GM23338 (cell line): Measurements from ENCODE around the gene RNF112. TPM values are rescaled to one million over a fixed set of nuclear protein-coding genes. Genes with fewer than 3 reads are reported as not detected.

Source experiments
- ATAC-seq: fragments of 200-7000 bp; cut with Tn5 transposase; 3 replicates; pipeline ENCODE4 v1.9.1; 2020
- DNase-seq: peaks from one replicate; pipeline ENCODE4 v3.0.0-alpha.2; 2015; ENCODE audit warnings: low spot score
- H2AFZ ChIP-seq: fragments of 200-600 bp; sonication (generic); 2 replicates; pipeline ENCODE4 v1.8.0; 2016; ENCODE audit warnings: antibody characterized with exemption, mild to moderate bottlenecking, moderate library complexity
- H3F3A ChIP-seq: fragments of 200-600 bp; sonication (generic); replicated peaks from 2 replicates; pipeline ENCODE4 v1.8.0; 2017; ENCODE audit warnings: antibody characterized with exemption, mixed run types, low read depth
- H3K27ac ChIP-seq: fragments of 200-600 bp; sonication (generic); 2 replicates; pipeline ENCODE4 v1.6.1; 2016; ENCODE audit warnings: low read depth
- H3K27me3 ChIP-seq: fragments of 200-600 bp; sonication (generic); 2 replicates; pipeline ENCODE4 v1.8.0; 2016; ENCODE audit warnings: mild to moderate bottlenecking, mixed run types, moderate library complexity; ENCODE audit not compliant: insufficient read depth
- H3K36me3 ChIP-seq: fragments of 200-600 bp; sonication (generic); 2 replicates; pipeline ENCODE4 v1.8.0; 2016; ENCODE audit warnings: mild to moderate bottlenecking; ENCODE audit not compliant: insufficient read depth
- H3K4me1 ChIP-seq: fragments of 200-600 bp; sonication (generic); 2 replicates; pipeline ENCODE4 v1.8.0; 2016; ENCODE audit warnings: mild to moderate bottlenecking, moderate library complexity; ENCODE audit not compliant: insufficient read depth
- H3K4me2 ChIP-seq: fragments of 200-600 bp; sonication (generic); 2 replicates; pipeline ENCODE4 v1.7.1; 2017; ENCODE audit warnings: mixed run types
- H3K4me3 ChIP-seq: fragments of 200-600 bp; sonication (generic); 2 replicates; pipeline ENCODE4 v1.6.1; 2016; ENCODE audit warnings: mixed run types
- H3K79me2 ChIP-seq: fragments of 200-600 bp; sonication (generic); replicated peaks from 2 replicates; pipeline ENCODE4 v1.8.0; 2017; ENCODE audit warnings: mild to moderate bottlenecking; ENCODE audit not compliant: insufficient read depth
- H3K9me2 ChIP-seq: fragments of 200-600 bp; sonication (generic); 2 replicates; pipeline ENCODE4 v1.8.0; 2017; ENCODE audit not compliant: insufficient read depth
- H4K20me1 ChIP-seq: fragments of 200-600 bp; sonication (generic); replicated peaks from 2 replicates; pipeline ENCODE4 v1.8.0; 2017; ENCODE audit warnings: mild to moderate bottlenecking; ENCODE audit not compliant: insufficient read depth
- H3K27ac Mint-ChIP-seq: 2 replicates; pipeline ENCODE4 v1.8.0; 2020; ENCODE audit warnings: inconsistent platforms, mild to moderate bottlenecking, moderate library complexity, mixed read lengths
- H3K27me3 Mint-ChIP-seq: 3 replicates; pipeline ENCODE4 v1.8.0; 2022; ENCODE audit warnings: low read depth, mild to moderate bottlenecking, moderate library complexity, mixed read lengths, inconsistent platforms; ENCODE audit not compliant: insufficient read depth, poor library complexity
- H3K36me3 Mint-ChIP-seq: 3 replicates; pipeline ENCODE4 v1.8.0; 2021; ENCODE audit warnings: low read depth, mild to moderate bottlenecking, inconsistent platforms, moderate library complexity, mixed read lengths
- H3K4me1 Mint-ChIP-seq: 3 replicates; pipeline ENCODE4 v1.8.0; 2020; ENCODE audit warnings: mild to moderate bottlenecking, inconsistent platforms, mixed read lengths
- H3K4me3 Mint-ChIP-seq: 3 replicates; pipeline ENCODE4 v1.8.0; 2021; ENCODE audit warnings: moderate library complexity, mild to moderate bottlenecking, inconsistent platforms, mixed read lengths
- H3K9me3 Mint-ChIP-seq: 3 replicates; pipeline ENCODE4 v1.8.0; 2020; ENCODE audit warnings: moderate library complexity, mild to moderate bottlenecking, inconsistent platforms, mixed read lengths
- CREB1 ChIP-seq: fragments of 250-450 bp; sonication (Bioruptor Pico); IDR thresholded peaks from 2 replicates; pipeline ENCODE4 v1.5.0; 2020; ENCODE audit warnings: low read depth, mild to moderate bottlenecking, moderate library complexity
- CTCF ChIP-seq, 2 experiments: fragments of 200-600 bp in 1 of 2; sonication (generic) in 1 of 2; conservative IDR thresholded peaks; 2 replicates each; pipeline versions ENCODE4 v1.5.1 to v1.6.1; 2016 to 2017; ENCODE audit warnings: antibody characterized with exemption in 2 of 2, low read depth in 2 of 2, mild to moderate bottlenecking in 2 of 2, moderate library complexity in 1 of 2
- ETS1 ChIP-seq: IDR thresholded peaks from 2 replicates; pipeline ENCODE4 v1.6.1; 2016; ENCODE audit warnings: antibody characterized with exemption
- EZH2 ChIP-seq: fragments of 200-600 bp; sonication (generic); IDR thresholded peaks from one replicate; pipeline ENCODE4 v1.8.0; 2017; ENCODE audit warnings: antibody characterized with exemption, mild to moderate bottlenecking, low read depth; ENCODE audit not compliant: unreplicated experiment
- EZH2phosphoT487 ChIP-seq: fragments of 200-600 bp; sonication (generic); IDR thresholded peaks from one replicate; pipeline ENCODE4 v1.8.1; 2018; ENCODE audit warnings: antibody characterized with exemption; ENCODE audit not compliant: unreplicated experiment
- JUNB ChIP-seq: IDR thresholded peaks from one replicate; pipeline ENCODE4 v1.6.1; 2016; ENCODE audit warnings: antibody characterized with exemption; ENCODE audit not compliant: unreplicated experiment
- NANOG ChIP-seq: IDR thresholded peaks from 2 replicates; pipeline ENCODE4 v1.6.1; 2016; ENCODE audit warnings: antibody characterized with exemption, borderline replicate concordance
- POLR2AphosphoS5 ChIP-seq: IDR thresholded peaks from 2 replicates; pipeline ENCODE4 v1.6.1; 2016; ENCODE audit warnings: antibody characterized with exemption, low read depth
- STAT1 ChIP-seq: IDR thresholded peaks from one replicate; pipeline ENCODE4 v1.6.1; 2016; ENCODE audit warnings: antibody characterized with exemption; ENCODE audit not compliant: unreplicated experiment
- ZNF114 ChIP-seq: fragments of 250-450 bp; sonication (Bioruptor Pico); IDR thresholded peaks from 2 replicates; pipeline ENCODE4 v1.5.0; 2020; ENCODE audit warnings: mild to moderate bottlenecking, moderate library complexity
- ZNF331 ChIP-seq: fragments of 250-450 bp; sonication (Bioruptor Pico); IDR thresholded peaks from 2 replicates; pipeline ENCODE4 v1.5.0; 2020; ENCODE audit warnings: low read depth, mild to moderate bottlenecking, moderate library complexity
- polyA plus RNA-seq: library from polyadenylated mRNA; unstranded; fragments of >200 nt; fragmentation: Nextera tagmentation; extraction: Ambion mirVana; gene quantifications from 2 replicates; pipeline ENCODE4 v1.2.1, GENCODE V29; 2016
- total RNA-seq: library from RNA; depleted of rRNA; stranded (reverse); fragments of >200 nt; shearing (Covaris generic); gene quantifications from 2 replicates; pipeline ENCODE4 v1.2.3, GENCODE V29; 2014
- TF ChIP-seq, protein P1 (sequence below): IDR thresholded peaks from one replicate; pipeline ENCODE4 v1.6.1; 2018; ENCODE audit warnings: antibody characterized with exemption; ENCODE audit not compliant: unreplicated experiment
- TF ChIP-seq, protein P2 (sequence below): fragments of 250-450 bp; sonication (Bioruptor Pico); IDR thresholded peaks from 2 replicates; pipeline ENCODE4 v1.5.0; 2020; ENCODE audit warnings: mild to moderate bottlenecking, moderate library complexity

RNF112 gene
- total and polyA plus RNA-seq, 2 experiments from 2014 or later, result 0.42 to 4.1 TPM

- peaks cover 13% of the 10 kb centered on the region for H3K4me1 Mint-ChIP-seq
- Histone ChIP-seq H3K4me2 (peak within 1 kb of the TSS; percentile 94), H2AFZ (peak within 1 kb of the TSS; percentile 80), H4K20me1 (peaks cover 13% of the 10 kb centered on the region), H3F3A (peaks cover 11% of the 10 kb centered on the region; the same call in 1 of the 2 replicates), H3K79me2 (peaks cover 32% of the 10 kb centered on the region), H3K4me1 (peaks cover 4% of the 10 kb centered on the region), H3K27me3 (no peaks in the 10 kb centered on the region), H3K4me3 (peak within 1 kb of the TSS; percentile 75), H3K9me2 (no peaks in the 10 kb centered on the region), H3K27ac (peak within 1 kb of the TSS; percentile 98), H3K36me3 (peaks cover 10% of the 10 kb centered on the region)
- TF ChIP-seq ETS1, result no peak
- TF ChIP-seq, protein P1, sequence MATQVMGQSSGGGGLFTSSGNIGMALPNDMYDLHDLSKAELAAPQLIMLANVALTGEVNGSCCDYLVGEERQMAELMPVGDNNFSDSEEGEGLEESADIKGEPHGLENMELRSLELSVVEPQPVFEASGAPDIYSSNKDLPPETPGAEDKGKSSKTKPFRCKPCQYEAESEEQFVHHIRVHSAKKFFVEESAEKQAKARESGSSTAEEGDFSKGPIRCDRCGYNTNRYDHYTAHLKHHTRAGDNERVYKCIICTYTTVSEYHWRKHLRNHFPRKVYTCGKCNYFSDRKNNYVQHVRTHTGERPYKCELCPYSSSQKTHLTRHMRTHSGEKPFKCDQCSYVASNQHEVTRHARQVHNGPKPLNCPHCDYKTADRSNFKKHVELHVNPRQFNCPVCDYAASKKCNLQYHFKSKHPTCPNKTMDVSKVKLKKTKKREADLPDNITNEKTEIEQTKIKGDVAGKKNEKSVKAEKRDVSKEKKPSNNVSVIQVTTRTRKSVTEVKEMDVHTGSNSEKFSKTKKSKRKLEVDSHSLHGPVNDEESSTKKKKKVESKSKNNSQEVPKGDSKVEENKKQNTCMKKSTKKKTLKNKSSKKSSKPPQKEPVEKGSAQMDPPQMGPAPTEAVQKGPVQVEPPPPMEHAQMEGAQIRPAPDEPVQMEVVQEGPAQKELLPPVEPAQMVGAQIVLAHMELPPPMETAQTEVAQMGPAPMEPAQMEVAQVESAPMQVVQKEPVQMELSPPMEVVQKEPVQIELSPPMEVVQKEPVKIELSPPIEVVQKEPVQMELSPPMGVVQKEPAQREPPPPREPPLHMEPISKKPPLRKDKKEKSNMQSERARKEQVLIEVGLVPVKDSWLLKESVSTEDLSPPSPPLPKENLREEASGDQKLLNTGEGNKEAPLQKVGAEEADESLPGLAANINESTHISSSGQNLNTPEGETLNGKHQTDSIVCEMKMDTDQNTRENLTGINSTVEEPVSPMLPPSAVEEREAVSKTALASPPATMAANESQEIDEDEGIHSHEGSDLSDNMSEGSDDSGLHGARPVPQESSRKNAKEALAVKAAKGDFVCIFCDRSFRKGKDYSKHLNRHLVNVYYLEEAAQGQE, result no peak
- TF ChIP-seq EZH2phosphoT487, result no peak
- TF ChIP-seq JUNB, result no peak
- TF ChIP-seq, protein P2, sequence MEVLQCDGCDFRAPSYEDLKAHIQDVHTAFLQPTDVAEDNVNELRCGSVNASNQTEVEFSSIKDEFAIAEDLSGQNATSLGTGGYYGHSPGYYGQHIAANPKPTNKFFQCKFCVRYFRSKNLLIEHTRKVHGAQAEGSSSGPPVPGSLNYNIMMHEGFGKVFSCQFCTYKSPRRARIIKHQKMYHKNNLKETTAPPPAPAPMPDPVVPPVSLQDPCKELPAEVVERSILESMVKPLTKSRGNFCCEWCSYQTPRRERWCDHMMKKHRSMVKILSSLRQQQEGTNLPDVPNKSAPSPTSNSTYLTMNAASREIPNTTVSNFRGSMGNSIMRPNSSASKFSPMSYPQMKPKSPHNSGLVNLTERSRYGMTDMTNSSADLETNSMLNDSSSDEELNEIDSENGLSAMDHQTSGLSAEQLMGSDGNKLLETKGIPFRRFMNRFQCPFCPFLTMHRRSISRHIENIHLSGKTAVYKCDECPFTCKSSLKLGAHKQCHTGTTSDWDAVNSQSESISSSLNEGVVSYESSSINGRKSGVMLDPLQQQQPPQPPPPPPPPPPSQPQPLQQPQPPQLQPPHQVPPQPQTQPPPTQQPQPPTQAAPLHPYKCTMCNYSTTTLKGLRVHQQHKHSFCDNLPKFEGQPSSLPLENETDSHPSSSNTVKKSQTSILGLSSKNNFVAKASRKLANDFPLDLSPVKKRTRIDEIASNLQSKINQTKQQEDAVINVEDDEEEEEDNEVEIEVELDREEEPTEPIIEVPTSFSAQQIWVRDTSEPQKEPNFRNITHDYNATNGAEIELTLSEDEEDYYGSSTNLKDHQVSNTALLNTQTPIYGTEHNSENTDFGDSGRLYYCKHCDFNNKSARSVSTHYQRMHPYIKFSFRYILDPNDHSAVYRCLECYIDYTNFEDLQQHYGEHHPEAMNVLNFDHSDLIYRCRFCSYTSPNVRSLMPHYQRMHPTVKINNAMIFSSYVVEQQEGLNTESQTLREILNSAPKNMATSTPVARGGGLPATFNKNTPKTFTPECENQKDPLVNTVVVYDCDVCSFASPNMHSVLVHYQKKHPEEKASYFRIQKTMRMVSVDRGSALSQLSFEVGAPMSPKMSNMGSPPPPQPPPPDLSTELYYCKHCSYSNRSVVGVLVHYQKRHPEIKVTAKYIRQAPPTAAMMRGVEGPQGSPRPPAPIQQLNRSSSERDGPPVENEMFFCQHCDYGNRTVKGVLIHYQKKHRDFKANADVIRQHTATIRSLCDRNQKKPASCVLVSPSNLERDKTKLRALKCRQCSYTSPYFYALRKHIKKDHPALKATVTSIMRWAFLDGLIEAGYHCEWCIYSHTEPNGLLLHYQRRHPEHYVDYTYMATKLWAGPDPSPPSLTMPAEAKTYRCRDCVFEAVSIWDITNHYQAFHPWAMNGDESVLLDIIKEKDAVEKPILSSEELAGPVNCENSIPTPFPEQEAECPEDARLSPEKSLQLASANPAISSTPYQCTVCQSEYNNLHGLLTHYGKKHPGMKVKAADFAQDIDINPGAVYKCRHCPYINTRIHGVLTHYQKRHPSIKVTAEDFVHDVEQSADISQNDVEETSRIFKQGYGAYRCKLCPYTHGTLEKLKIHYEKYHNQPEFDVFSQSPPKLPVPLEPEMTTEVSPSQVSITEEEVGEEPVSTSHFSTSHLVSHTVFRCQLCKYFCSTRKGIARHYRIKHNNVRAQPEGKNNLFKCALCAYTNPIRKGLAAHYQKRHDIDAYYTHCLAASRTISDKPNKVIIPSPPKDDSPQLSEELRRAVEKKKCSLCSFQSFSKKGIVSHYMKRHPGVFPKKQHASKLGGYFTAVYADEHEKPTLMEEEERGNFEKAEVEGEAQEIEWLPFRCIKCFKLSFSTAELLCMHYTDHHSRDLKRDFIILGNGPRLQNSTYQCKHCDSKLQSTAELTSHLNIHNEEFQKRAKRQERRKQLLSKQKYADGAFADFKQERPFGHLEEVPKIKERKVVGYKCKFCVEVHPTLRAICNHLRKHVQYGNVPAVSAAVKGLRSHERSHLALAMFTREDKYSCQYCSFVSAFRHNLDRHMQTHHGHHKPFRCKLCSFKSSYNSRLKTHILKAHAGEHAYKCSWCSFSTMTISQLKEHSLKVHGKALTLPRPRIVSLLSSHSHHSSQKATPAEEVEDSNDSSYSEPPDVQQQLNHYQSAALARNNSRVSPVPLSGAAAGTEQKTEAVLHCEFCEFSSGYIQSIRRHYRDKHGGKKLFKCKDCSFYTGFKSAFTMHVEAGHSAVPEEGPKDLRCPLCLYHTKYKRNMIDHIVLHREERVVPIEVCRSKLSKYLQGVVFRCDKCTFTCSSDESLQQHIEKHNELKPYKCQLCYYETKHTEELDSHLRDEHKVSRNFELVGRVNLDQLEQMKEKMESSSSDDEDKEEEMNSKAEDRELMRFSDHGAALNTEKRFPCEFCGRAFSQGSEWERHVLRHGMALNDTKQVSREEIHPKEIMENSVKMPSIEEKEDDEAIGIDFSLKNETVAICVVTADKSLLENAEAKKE (CRISPR knock-in tag), result no peak
- no peak for TF ChIP-seq EZH2
- no peak; the same call in 1 of the 2 replicates for TF ChIP-seq POLR2AphosphoS5
- no peak for TF ChIP-seq NANOG
- TF ChIP-seq STAT1, result no peak
- TF ChIP-seq ZNF114 (CRISPR knock-in tag), result no peak
- no peak for TF ChIP-seq CTCF (conservative IDR thresholded peaks at IDR 0.05; ENCODE audit: low read depth in 2 of 2)
- no peak for TF ChIP-seq ZNF331 (CRISPR knock-in tag)
- no peak for TF ChIP-seq CREB1 (CRISPR knock-in tag)
- peaks cover 13% of the 10 kb centered on the region for H3K27me3 Mint-ChIP-seq
- H3K27ac Mint-ChIP-seq, result peak within 1 kb of the TSS; percentile 99
- H3K4me3 Mint-ChIP-seq, result peak within 1 kb of the TSS; percentile 97
- peaks cover 45% of the 10 kb centered on the region for H3K36me3 Mint-ChIP-seq
- DNase-seq (peak; percentile 42), ATAC-seq (peak; percentile 44)
- H3K9me3 Mint-ChIP-seq, result no peaks in the 10 kb centered on the region
These were observed 32.3 kb upstream of the RNF112 start, which contains the start of gene MAPK7 for GRCh38 chr17:19378416-19379360. Gene MAPK7, plus strand, starts transcription at chr17:19378498. Its CDS starts 403 bp downstream, at chr17:19378901.
